SH-SY5Y (cell line): Measurements from ENCODE around the gene DDX59.

Experiments used
- GATA2 ChIP-seq: IDR thresholded peaks from 2 replicates; pipeline ENCODE4 v1.6.1; 2011; ENCODE audit warnings: mild to moderate bottlenecking, low read depth, low read length
- GATA3 ChIP-seq: IDR thresholded peaks from 2 replicates; pipeline ENCODE4 v1.6.1; 2011; ENCODE audit warnings: low read depth, mild to moderate bottlenecking, low read length, moderate library complexity

DNA sequence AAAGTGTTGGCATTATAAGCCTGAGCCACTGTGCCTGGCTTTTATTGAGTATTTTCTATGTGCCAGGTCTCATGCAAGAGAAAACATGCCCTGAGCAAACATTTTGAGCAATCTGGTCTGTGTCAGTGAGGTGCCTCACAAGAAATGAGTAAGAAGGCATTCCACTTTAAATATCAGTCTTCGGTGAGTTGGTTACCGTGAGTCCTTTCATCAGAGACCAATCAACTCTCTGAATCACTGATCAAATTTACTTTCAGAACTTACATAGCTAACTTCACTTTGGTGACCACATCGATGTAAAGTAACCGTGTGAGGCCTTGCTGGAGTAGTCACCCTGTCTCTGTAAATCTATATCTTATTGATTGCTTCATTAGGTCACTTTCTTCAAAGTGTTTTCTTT, 14.3 kb upstream of the DDX59 start:
- TF ChIP-seq GATA3, result no peak
- TF ChIP-seq GATA2, result no peak
